OCI-LY7 (cell line): Measurements from ENCODE around the gene FKBP14. TPM values are rescaled to one million over a fixed set of nuclear protein-coding genes. Genes with fewer than 3 reads are reported as not detected.

Experiments used
- BruUV-seq: library from RNA; stranded (reverse); fragments of 400-500 nt; replicated peaks from 2 replicates; lab custom pipeline; 2021; lab: Mats Ljungman, UMichigan
- CTCF ChIA-PET: fragments of 300-600 bp; sonication (Branson Sonifier 250); formaldehyde crosslinking; loops from one replicate; lab custom pipeline; 2022; ENCODE audit warnings: antibody characterized with exemption; ENCODE audit not compliant: unreplicated experiment; lab: Charles Lee
- POLR2A ChIA-PET: fragments of 300-600 bp; sonication (Branson Sonifier 250); formaldehyde crosslinking; loops from one replicate; lab custom pipeline; 2022; ENCODE audit warnings: antibody characterized with exemption; lab: Charles Lee
- DNase-seq: peaks from one replicate; pipeline ENCODE4 v3.0.0-alpha.2; 2015; ENCODE audit warnings: low spot score
- H2AFZ ChIP-seq: fragments of 200-600 bp; sonication (generic), shearing (Covaris generic); 2 replicates; pipeline ENCODE4 v1.6.1; 2014; ENCODE audit warnings: mild to moderate bottlenecking, antibody characterized with exemption, low read length, moderate library complexity
- H3K27ac ChIP-seq: fragments of 200-600 bp; sonication (generic); 2 replicates; pipeline ENCODE4 v1.5.1; 2014; ENCODE audit warnings: mixed run types, low read depth, mild to moderate bottlenecking, moderate library complexity, low read length, inconsistent platforms; ENCODE audit not compliant: poor library complexity, severe bottlenecking
- H3K36me3 ChIP-seq: fragments of 200-600 bp; sonication (generic); 2 replicates; pipeline ENCODE4 v1.6.1; 2014; ENCODE audit warnings: mild to moderate bottlenecking, antibody characterized with exemption, low read length, moderate library complexity, mixed read lengths; ENCODE audit not compliant: insufficient read depth
- H3K4me1 ChIP-seq: fragments of 200-600 bp; sonication (generic); 2 replicates; pipeline ENCODE4 v1.5.1; 2014; ENCODE audit warnings: mild to moderate bottlenecking, low read length; ENCODE audit not compliant: insufficient read depth, poor library complexity, severe bottlenecking
- H3K4me2 ChIP-seq: fragments of 200-600 bp; sonication (generic); 2 replicates; pipeline ENCODE4 v1.6.1; 2014; ENCODE audit warnings: mild to moderate bottlenecking, low read length
- H3K4me3 ChIP-seq: fragments of 200-600 bp; sonication (generic); 2 replicates; pipeline ENCODE4 v1.5.1; 2014; ENCODE audit warnings: mild to moderate bottlenecking, low read depth, low read length; ENCODE audit not compliant: poor library complexity, severe bottlenecking
- H3K79me2 ChIP-seq: fragments of 200-600 bp; sonication (generic); 2 replicates; pipeline ENCODE4 v1.6.1; 2016; ENCODE audit warnings: low read depth, mild to moderate bottlenecking, low read length, moderate library complexity, mixed read lengths; ENCODE audit not compliant: insufficient read depth
- H3K9me2 ChIP-seq: fragments of 200-600 bp; sonication (generic); 2 replicates; pipeline ENCODE4 v1.6.1; 2016; ENCODE audit warnings: mild to moderate bottlenecking, low read length, mixed read lengths; ENCODE audit not compliant: insufficient read depth
- H3K9me3 ChIP-seq: fragments of 200-600 bp; sonication (generic); 2 replicates; pipeline ENCODE4 v1.6.1; 2014; ENCODE audit warnings: mild to moderate bottlenecking, mixed run types, low read length, mixed read lengths
- H4K20me1 ChIP-seq: fragments of 200-600 bp; sonication (generic); 2 replicates; pipeline ENCODE4 v1.6.1; 2014; ENCODE audit warnings: mild to moderate bottlenecking, antibody characterized with exemption, low read length, moderate library complexity, mixed read lengths; ENCODE audit not compliant: insufficient read depth
- EZH2phosphoT487 ChIP-seq: fragments of 200-600 bp; sonication (generic); IDR thresholded peaks from 2 replicates; pipeline ENCODE4 v1.6.1; 2018; ENCODE audit warnings: low read depth, borderline replicate concordance, mild to moderate bottlenecking, mixed run types, antibody characterized with exemption, low read length, moderate library complexity, mixed read lengths
- intact Hi-C: fragments of 100-400 bp; cut with micrococcal nuclease; formaldehyde crosslinking; loops from one replicate; pipeline ENCODE4 v1.10.0; 2022; ENCODE audit not compliant: unreplicated experiment
- total RNA-seq, 2 experiments: library from RNA; depleted of rRNA in 1 of 2; stranded (reverse); fragments of >200 nt in 1 of 2; shearing (Covaris generic) in 1 of 2; gene quantifications; 2 replicates each; pipeline ENCODE4 v1.2.3, GENCODE V29; 2014 to 2022
- TF ChIP-seq, protein P1 (sequence below): fragments of 200-600 bp; sonication (generic); conservative IDR thresholded peaks from 2 replicates; pipeline ENCODE4 v1.5.1; 2014; ENCODE audit warnings: mild to moderate bottlenecking, antibody characterized with exemption, low read length, moderate library complexity, mixed read lengths

FKBP14 gene
- total RNA-seq, 2 experiments from 2014 or later, result 5.3 to 15.9 TPM

DNA sequence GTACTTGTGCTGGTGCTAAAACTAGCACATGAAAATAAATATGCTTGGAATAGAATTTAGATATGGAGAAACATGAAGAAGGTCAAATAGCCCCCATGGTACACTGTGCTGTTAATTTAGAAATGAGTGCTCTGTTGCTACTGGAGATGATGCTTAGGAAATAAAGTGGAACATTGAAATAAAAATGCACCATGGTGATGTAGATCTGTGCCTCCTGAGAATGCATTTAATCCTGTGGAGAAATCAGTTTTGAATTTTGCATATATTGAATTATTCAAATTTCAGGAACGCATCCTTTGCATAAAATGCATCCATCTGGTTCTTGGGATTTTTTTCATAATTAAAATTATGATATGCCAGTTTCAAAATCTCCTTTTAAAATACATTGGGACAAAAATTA, 46.2 kb upstream of the FKBP14 start:
- TF ChIP-seq EZH2phosphoT487, result no peak
- CTCF ChIA-PET, result interaction anchor here (1.1 kb wide), 1 partner anchor 10 kb away, joined by 4 read pairs; no protein-coding TSS in a partner anchor
- Histone ChIP-seq H3K4me3 (no peak overlapping the region), H3K79me2 (no peaks in the 10 kb centered on the region), H3K4me2 (no peak overlapping the region), H4K20me1 (no peaks in the 10 kb centered on the region), H3K9me3 (no peaks in the 10 kb centered on the region), H3K36me3 (no peaks in the 10 kb centered on the region), H3K27ac (no peak overlapping the region), H3K9me2 (no peaks in the 10 kb centered on the region; the same call in 1 of the 2 replicates), H3K4me1 (no peaks in the 10 kb centered on the region), H2AFZ (no peak overlapping the region)
- no TSS peak for BruUV-seq
- no peak for DNase-seq
- intact Hi-C loops, result no loop called here
- POLR2A ChIA-PET, result interaction anchor here (0.6 to 0.9 kb wide), 4 partner anchors 10 to 74 kb away, joined by 3 to 5 read pairs (median 4); no protein-coding TSS in a partner anchor

DNA sequence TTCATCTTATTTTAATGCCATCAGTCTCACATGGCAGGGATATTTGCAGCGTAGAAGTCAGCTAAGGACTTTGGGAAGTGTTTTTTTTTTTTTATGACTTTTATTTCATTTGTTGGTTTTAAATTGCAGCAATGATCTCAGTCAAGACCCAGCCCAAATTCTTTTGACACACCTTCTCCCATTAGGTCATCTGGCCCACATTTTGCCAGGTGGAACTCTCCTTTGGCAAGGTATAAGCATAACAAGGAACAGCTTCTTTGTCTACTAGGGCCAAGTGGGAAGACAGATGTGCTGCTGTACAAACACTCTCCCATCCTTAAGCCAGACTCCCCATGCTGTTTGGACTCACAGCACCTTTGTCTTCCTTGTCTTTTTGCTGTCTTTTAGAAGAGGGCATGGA, 43.5 kb upstream of the FKBP14 start:
- no peaks in the 10 kb centered on the region for H3K79me2 ChIP-seq
- no peak overlapping the region for H3K27ac ChIP-seq
- POLR2A ChIA-PET, result interaction anchor here (0.6 to 1.2 kb wide), 3 partner anchors 9 to 413 kb away, joined by 3 to 4 read pairs (median 4); no protein-coding TSS in a partner anchor
- no peak for DNase-seq
- no peaks in the 10 kb centered on the region for H4K20me1 ChIP-seq
- H2AFZ ChIP-seq, result no peak overlapping the region
- H3K4me2 ChIP-seq, result no peak overlapping the region
- CTCF ChIA-PET, result no interaction called here
- no peaks in the 10 kb centered on the region for H3K36me3 ChIP-seq
- H3K4me3 ChIP-seq, result no peak overlapping the region
- intact Hi-C loops, result no loop called here
- H3K4me1 ChIP-seq, result no peaks in the 10 kb centered on the region
- BruUV-seq, result no TSS peak
- no peaks in the 10 kb centered on the region for H3K9me3 ChIP-seq
- H3K9me2 ChIP-seq, result no peaks in the 10 kb centered on the region; the same call in 1 of the 2 replicates
- TF ChIP-seq EZH2phosphoT487, result no peak
- TF ChIP-seq, protein P1, sequence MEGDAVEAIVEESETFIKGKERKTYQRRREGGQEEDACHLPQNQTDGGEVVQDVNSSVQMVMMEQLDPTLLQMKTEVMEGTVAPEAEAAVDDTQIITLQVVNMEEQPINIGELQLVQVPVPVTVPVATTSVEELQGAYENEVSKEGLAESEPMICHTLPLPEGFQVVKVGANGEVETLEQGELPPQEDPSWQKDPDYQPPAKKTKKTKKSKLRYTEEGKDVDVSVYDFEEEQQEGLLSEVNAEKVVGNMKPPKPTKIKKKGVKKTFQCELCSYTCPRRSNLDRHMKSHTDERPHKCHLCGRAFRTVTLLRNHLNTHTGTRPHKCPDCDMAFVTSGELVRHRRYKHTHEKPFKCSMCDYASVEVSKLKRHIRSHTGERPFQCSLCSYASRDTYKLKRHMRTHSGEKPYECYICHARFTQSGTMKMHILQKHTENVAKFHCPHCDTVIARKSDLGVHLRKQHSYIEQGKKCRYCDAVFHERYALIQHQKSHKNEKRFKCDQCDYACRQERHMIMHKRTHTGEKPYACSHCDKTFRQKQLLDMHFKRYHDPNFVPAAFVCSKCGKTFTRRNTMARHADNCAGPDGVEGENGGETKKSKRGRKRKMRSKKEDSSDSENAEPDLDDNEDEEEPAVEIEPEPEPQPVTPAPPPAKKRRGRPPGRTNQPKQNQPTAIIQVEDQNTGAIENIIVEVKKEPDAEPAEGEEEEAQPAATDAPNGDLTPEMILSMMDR, result no peak

DNA sequence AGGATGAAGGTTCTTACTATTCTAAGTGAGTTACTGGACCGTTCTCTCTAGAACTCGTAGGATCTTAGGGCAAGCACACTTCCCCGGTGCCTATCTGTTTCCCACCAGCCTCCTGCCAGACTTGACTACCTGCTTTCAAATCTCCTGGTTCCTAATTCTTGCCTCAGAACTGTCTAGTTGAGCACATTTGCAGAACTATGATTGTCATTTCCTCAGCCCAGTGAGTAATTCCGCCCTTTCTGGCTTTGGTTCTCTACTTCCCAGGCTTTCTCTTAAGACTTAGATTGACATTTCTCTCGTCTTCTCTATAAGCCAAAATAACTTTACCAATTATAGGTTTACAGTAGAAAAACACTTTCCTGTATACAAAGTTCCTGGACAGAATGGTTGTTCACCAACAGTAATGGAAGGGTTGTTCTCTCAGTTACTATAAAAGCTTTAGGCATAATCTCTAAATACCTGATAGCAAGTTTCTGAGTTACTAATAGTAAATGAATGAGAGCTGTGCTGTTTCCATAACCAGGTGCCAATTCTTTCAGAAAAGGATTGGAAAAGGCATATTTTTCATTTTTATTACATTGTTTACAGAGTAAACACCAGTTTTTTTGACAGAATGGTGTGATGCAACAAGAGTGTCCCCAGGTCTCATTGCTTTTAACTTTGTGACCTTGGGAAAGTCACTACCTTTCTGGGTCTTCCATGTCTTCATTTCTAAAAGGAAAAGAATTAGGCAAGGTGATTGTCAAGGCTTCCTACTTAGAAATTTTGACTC, 42.8 kb upstream of the FKBP14 start:
- no peak for DNase-seq
- Histone ChIP-seq H3K9me3 (no peaks in the 10 kb centered on the region), H3K36me3 (no peaks in the 10 kb centered on the region), H4K20me1 (no peaks in the 10 kb centered on the region), H3K4me2 (no peak overlapping the region), H3K9me2 (no peaks in the 10 kb centered on the region; the same call in 1 of the 2 replicates), H3K27ac (no peak overlapping the region), H3K79me2 (no peaks in the 10 kb centered on the region), H3K4me1 (no peaks in the 10 kb centered on the region), H2AFZ (no peak overlapping the region), H3K4me3 (no peak overlapping the region)
- intact Hi-C loops, result loop anchor here (10.0 kb wide), 2 partner anchors 314 to 434 kb away; no protein-coding TSS in a partner anchor
- BruUV-seq, result no TSS peak
- ChIA-PET POLR2A (interaction anchor here (1.1 kb wide), 1 partner anchor 10 kb away, joined by 4 read pairs; no protein-coding TSS in a partner anchor), CTCF (no interaction called here)
- no peak for TF ChIP-seq EZH2phosphoT487
- TF ChIP-seq, protein P1, result no peak
